ENCODE results near the gene DTX2.

DNA sequence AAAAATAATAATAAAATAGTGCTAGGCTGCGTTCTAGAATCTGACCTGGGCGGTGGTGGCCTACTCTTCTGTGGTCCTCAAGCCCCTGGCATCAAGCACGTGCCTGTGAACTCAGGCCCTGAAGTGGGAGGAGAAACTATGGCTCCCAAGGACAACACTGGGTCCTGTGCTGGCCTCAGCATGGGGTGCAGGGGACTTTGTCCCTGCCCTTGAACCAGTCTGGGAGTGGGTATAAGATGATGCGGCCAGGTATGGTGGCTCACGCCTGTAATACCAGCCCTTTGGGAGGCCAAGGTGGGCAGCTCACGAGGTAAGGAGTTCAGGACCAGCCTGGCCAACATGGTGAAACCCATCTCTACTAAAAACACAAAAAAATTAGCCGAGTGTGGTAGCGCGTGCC lies 31.3 kb upstream of the DTX2 start:
- TF ChIP-seq, protein P1, sequence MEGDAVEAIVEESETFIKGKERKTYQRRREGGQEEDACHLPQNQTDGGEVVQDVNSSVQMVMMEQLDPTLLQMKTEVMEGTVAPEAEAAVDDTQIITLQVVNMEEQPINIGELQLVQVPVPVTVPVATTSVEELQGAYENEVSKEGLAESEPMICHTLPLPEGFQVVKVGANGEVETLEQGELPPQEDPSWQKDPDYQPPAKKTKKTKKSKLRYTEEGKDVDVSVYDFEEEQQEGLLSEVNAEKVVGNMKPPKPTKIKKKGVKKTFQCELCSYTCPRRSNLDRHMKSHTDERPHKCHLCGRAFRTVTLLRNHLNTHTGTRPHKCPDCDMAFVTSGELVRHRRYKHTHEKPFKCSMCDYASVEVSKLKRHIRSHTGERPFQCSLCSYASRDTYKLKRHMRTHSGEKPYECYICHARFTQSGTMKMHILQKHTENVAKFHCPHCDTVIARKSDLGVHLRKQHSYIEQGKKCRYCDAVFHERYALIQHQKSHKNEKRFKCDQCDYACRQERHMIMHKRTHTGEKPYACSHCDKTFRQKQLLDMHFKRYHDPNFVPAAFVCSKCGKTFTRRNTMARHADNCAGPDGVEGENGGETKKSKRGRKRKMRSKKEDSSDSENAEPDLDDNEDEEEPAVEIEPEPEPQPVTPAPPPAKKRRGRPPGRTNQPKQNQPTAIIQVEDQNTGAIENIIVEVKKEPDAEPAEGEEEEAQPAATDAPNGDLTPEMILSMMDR (conservative IDR thresholded peaks at IDR 0.05; ENCODE audit: low read depth in 2 of 2), result no peak
- TF ChIP-seq JUNB (IDR thresholded peaks at IDR 0.05; ENCODE audit: unreplicated experiment) (no peak), POLR2AphosphoS5 (IDR thresholded peaks at IDR 0.05; ENCODE audit: low read depth) (no peak), EZH2 (IDR thresholded peaks at IDR 0.05; ENCODE audit: low read depth, unreplicated experiment) (no peak), CREB1 (CRISPR knock-in tag; IDR thresholded peaks at IDR 0.05; ENCODE audit: low read depth) (no peak), STAT1 (IDR thresholded peaks at IDR 0.05; ENCODE audit: unreplicated experiment) (no peak), EZH2phosphoT487 (IDR thresholded peaks at IDR 0.05; ENCODE audit: unreplicated experiment) (no peak), ZNF114 (CRISPR knock-in tag; IDR thresholded peaks at IDR 0.05) (no peak)
- TF ChIP-seq, protein P2, sequence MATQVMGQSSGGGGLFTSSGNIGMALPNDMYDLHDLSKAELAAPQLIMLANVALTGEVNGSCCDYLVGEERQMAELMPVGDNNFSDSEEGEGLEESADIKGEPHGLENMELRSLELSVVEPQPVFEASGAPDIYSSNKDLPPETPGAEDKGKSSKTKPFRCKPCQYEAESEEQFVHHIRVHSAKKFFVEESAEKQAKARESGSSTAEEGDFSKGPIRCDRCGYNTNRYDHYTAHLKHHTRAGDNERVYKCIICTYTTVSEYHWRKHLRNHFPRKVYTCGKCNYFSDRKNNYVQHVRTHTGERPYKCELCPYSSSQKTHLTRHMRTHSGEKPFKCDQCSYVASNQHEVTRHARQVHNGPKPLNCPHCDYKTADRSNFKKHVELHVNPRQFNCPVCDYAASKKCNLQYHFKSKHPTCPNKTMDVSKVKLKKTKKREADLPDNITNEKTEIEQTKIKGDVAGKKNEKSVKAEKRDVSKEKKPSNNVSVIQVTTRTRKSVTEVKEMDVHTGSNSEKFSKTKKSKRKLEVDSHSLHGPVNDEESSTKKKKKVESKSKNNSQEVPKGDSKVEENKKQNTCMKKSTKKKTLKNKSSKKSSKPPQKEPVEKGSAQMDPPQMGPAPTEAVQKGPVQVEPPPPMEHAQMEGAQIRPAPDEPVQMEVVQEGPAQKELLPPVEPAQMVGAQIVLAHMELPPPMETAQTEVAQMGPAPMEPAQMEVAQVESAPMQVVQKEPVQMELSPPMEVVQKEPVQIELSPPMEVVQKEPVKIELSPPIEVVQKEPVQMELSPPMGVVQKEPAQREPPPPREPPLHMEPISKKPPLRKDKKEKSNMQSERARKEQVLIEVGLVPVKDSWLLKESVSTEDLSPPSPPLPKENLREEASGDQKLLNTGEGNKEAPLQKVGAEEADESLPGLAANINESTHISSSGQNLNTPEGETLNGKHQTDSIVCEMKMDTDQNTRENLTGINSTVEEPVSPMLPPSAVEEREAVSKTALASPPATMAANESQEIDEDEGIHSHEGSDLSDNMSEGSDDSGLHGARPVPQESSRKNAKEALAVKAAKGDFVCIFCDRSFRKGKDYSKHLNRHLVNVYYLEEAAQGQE (IDR thresholded peaks at IDR 0.05; ENCODE audit: unreplicated experiment), result no peak
